NCI-H2196 (cell line): Measurements from ENCODE around the gene ZNF335.
"Not testable (repeated sequence)": the region's sequence is repeated elsewhere in the genome, so short reads cannot be mapped to it uniquely, and the experiment has no call there.

Experiments used
- DNase-seq: peaks from one replicate; lab custom pipeline; 2025; ENCODE audit not compliant: unreplicated experiment; lab: John Stamatoyannopoulos, UW

The ZNF335 gene

GRCh38 chr20:46004187-46004586, 32.2 kb upstream of the ZNF335 start:
- DNase-seq, result no peak

DNA sequence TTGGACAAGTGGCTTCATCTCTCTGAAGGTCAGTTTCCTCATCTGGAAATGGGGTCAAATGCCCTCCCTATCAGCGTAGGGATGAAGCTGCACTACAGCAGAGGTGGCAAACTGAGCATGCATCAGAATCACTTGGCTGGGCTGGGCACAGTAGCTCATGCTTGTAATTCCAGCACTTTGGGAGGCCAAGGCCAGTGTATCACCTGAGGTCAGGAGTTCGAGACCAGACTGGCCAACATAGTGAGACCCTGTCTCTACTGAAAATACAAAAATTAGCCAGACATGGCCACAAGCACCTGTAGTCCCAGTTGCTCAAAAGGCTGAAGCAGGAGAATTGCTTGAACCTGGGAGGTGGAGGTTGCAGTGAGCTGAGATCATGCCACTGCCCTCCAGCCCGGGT, 30.0 kb upstream of the ZNF335 start:
- DNase-seq, result no peak

DNA sequence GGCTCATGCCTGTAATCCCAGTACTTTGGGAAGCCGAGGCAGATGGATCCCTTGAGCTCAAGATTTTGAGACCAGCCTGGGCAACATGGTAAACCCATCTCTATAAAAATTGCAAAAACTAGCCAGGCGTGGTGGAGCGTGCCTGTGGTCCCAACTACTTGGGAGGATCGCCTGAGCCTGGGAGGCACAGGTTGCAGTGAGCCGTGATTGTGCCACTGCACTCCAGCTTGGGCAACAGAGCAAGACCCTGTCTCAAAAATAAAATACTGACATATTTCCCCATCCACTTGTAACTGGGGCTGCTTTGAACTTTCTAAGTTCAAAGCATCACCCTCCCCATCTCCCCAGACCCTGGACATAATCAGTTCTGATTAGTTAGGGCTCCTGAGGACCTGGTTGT, 29.5 kb upstream of the ZNF335 start:
- no peak for DNase-seq

DNA sequence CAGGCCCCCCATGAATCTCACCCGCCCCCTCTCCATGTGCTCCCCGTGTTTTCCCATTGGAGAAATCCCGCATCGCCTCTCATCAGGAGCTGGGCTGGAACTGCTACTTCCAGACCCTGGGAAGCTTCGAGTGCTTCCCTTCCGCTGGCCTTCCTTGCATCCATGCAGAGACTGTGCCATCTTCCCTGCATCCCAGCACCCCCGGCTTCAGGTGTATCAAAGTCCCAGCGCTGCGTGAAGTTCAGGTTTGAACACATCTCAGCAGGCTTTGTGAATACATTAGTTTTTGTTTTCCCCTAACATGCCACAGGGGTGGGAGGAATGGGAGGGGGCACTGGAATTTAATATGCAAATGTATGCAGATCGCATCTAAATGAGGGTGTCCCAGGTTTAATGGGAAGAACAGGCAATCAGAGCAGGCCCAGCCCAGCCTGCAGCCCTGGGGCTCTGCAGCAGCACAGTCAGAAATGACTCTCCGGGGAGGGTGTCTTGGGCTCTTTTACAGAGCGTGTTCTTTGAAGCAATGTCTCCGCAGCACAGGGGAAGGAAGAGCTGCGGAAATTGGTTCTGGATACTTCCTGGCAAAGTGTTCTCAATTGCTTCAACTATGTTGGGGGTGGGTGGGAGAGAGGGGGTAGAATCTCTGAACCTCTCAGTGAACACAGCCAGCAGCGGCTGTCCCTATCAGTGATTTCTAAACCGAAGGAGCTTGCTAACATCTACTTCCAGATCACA, 28.4 kb upstream of the ZNF335 start:
- no peak for DNase-seq

DNA sequence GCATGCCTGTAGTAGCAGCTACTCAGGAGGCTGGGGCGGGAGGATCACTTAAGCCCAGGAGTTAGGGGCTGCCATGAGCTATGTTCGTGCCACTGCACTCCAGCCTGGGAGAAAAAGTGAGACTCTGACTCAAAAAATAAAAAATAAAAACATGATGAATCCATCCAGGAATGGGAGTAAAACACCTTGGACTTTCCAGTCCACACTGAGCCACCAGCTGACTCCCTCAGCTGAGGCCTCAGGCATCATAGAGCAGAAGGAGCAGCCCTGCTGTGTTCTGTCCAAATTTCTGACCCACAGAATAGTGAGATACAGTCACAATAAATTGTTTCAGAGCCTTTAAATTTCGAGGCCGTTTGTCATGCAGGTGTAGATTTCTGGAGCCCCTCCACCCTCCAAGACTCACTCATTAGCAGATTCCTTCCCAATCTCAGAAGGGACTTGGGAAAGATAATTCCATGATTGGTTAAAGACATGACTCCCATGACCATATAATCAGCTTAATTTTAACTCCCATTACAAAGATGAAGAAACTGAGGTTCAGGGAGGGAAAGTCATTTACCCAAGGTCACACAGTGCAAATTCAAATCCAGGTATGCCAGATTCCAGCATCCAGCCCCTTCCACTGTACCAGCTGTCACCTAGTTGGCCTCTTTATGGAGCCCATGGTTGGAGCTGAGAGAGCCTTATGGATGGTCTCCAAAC, 27.7 kb upstream of the ZNF335 start:
- no peak for DNase-seq

DNA sequence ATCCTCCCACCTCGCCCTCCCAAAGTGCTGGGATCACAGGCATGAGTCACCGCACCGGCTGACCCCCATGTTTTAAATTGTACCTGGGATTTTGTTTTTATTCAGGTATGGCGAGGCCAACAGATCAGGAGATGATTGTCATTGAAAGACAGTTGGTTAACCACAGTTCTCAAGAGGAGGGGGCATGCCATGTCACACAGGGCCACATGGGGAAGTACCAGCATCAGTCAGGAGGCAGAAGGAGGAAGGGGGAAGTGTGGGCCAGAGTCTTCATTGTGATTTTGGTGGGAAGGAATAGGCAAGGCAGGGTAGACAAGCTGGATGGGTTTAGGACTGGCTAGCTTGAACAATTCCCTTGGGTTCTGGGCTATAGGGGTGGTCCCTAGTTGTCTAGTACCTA, 26.8 kb upstream of the ZNF335 start:
- DNase-seq, result no peak

GRCh38 chr20:45998337-45998736, 26.3 kb upstream of the ZNF335 start:
- no peak for DNase-seq

DNA sequence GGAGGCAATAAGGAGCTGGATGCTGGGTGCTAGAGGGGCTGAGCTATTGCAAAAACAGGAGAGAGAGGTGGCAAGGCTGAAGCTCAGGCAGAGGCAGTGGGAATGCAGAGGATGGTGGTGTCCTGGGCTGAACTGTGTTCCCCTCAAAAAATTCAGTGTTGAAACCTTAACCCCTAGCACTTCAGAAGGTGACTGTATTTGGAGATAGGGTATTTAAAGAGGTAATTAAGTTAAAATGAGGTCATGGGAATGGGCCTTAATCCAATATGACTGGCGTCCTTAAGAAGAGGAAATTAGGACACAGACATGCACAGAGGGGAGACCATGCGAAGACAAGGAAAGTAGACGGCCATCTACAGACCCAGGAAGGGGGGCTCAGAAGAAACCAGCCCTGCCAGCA, 25.2 kb upstream of the ZNF335 start:
- DNase-seq, result no peak

DNA sequence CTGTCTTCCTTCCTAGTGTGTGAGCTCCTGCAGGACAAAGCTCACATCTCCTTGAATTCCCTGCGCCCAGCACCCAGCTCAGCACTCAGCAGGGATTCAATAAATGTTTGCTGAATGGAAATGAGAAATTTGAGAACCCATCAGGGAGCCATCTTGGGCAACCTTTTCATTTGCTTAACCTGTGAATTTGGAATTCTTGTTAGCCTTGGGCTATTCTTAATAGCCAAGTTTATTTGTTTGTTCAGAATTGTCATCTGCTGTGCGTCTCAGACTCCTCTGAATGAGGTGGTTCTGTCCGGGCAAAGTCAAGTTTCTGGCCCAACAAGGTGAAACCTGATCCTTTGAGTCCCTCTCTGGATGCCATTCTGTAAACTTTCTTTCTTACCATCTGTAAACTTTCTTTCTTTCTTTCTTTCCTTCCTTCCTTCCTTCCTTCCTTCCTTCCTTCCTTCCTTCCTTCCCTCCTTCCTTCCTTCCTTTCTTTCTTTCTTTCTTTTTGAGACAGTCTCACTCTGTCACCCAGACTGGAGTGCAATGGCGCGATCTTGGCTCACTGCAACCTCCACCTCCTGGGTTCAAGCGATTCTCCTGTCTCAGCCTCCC, 23.6 kb upstream of the ZNF335 start:
- peak; percentile 38 for DNase-seq

DNA sequence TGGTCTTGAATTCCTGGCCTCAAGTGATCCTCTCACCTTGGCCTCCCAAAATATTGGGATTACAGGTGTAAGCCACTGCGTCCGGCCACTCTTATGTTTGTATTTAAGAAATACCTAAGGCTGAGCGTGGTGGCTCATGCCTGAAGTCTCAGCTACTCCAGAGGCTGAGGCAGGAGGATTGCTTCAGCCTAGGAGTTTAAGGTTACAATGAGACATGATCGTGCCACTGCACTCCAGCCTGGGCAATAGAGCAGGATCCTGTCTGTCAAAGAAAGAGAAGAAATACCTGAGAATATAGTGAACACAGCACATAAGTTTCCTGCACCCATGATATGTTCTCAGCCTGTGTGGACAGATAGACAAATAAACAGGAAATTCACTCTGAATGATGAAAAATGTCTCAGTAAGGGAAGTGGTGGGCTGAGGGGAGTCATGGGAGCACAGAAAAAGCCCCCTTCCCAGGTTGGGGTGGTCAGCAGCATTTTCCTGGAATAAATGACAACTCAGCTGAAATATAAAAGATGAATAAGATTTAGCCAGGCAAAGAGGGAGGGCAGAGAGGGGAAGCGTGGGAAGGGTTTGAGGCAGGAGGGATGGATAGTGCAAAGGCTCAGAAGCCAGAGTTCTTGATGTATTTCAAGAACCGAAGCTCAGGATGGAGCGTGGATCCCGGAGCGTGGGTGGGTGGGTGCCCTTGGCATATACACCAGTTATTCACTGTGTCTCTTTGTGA, 22.9 kb upstream of the ZNF335 start:
- DNase-seq, result no peak

DNA sequence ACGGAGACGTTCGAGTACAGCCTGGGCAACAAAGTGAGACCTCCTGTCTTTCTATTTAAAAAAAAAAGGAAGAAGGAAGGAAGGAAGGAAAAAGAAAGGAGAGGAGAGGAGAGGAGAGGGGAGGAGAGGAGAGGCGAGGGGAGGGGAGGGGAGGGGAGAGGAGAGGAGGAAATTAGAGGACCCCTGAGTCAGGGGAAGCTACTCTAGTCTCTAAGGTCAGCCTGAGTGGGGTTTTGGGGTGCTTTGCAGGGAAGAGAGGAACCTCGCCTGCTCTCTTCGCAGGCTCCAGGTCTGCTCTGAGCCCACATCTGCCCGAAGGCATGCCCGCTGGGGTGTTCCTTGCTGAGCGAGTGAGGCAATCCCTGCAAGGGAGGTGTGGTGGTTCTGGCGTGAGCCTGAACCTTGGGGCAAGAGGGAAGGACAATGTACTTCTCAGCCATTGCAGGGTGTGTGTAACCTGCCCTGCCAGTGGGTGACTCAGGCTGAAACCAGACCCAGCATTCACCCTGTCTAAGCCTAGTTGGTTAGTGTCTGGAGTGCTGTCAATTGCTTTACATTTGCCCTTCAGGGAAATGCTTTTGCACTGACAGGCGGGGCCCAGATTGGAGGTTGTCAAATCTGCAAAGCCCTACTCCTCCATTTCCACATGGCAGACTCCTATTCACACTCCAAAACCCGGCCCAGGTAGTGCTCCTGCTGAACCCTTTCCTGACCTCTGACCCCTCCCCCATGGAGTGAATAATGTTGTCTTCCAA, 21.4 kb upstream of the ZNF335 start:
- peak; percentile 66 for DNase-seq

GRCh38 chr20:45991616-45992015, 19.6 kb upstream of the ZNF335 start:
- DNase-seq, result no peak

GRCh38 chr20:45988830-45989229, 16.8 kb upstream of the ZNF335 start:
- DNase-seq, result not testable (repeated sequence)

DNA sequence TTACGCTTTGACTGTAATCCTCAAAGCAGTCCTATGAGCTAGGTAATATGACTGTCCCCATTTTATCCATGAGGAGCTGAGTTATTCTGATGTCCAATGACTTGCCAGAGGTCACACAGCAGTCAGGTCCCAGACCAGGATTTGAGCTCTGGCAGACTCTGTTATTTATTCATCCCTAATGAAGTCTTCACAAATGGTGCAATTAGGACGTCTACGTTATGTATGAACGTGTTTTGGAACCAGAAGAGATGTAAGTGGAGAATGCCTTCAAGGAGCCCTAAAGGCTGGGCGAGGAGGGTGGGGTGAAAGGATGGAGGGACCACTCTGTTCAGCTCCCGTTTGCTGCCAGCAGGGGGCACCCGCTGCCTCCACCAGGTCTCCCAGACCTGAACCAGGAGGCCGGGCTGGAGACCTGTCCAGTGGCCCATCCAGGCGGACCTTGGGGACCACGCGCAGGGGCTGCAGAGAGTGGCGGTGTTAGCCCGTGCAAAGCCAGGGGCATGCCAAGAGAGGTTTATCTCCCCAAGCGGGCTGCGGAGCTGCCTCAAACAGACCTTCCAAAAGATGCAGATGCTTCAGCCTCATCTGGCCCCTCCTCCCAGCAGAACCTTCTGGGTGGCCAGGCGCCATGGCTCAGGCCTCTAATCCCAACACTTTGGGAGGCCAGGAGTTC, 15.2 kb upstream of the ZNF335 start:
- DNase-seq, result peak; percentile 86

- DNase-seq, result no peak
Observed at GRCh38 chr20:45985573-45985972, 13.6 kb upstream of the ZNF335 start.

GRCh38 chr20:45983279-45983743, 11.3 kb upstream of the ZNF335 start:
- DNase-seq, result no peak

DNA sequence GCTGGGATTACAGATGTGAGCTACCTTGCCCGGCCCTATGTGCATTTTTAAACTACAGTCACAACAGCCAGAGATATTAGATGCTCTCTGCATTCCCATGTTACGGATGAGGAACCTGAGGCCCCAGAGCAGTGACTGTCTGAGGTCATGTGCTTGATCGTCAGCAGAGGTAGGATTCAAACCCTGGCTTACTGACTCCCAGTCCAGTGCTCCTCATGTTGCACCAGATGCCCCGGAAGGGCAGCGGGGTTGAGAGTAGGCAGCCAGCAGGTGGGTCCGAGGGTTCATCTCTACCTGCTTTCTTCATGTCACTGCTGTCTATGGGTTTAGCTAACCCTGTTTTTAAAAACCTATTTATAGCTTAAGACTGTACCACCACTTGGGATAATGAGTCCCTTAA, 9.3 kb upstream of the ZNF335 start:
- DNase-seq, result no peak

- no peak for DNase-seq
Observed at GRCh38 chr20:45976086-45976485, 4.1 kb upstream of the ZNF335 start.

- no peak for DNase-seq
Observed at GRCh38 chr20:45975686-45976085, 3.7 kb upstream of the ZNF335 start.

DNA sequence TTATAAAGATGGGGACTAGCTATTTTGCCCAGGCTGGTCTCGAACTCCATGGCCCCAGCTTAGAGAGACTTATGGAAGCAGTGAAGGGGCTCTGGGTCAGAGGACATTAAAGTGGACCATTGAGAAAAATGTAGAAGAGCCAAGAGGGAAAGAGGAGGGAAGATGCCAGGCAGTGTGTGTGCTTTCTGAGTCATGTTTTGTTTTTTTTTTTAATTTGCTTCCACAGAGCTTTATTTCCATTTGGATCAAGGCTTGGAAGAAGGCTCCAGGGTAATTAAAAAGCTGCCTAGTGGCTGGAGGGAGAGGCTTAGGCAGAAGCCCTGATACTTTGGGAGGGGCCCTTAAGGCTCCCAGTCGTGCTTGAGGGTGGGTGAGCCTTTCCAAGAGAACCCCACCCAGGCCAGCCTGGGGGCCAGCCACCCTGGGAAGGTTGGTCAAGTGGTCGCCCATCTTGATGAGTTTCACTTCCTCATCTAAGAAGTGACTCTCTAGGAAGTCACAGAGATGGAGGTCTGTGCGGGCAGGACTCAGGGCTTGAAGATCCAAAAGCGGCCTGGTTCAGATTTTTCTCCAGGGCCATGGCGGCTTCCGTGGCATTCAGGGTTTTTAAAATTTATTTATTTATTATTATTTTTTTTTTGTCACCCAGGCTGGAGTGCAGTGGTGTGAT, 3.0 kb upstream of the ZNF335 start:
- DNase-seq, result no peak
